ENCODE measurements around the gene IQCK. TPM values are rescaled to one million over a fixed set of nuclear protein-coding genes. Genes with fewer than 3 reads are reported as not detected.

IQCK gene
- total RNA-seq, 4 donors from 2014 or later: 9.0 to 16.3 (median 14.5) TPM

DNA sequence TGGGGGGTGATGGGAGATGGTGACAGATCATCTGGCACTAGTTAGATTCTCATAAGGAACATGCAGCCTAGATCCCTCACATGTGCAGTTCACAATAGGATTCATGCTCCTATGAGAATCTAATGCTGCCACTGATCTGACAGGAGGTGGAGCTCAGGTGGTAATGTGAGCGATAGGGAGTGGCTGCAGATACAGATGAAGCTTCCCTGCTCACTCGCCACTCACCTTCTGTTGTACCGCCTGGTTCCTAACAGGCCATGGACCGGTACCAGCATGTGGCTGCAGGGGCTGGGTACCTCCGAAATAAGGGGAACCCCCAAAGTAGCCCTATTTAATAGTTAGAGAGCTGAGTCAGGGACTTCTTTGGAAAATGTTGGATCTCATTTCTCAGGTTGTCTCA, 106.1 kb downstream of the IQCK start:
- Histone ChIP-seq H3K4me1 (no peaks in the 10 kb centered on the region), H3K27me3 (no peaks in the 10 kb centered on the region), H3K4me3 (no peak overlapping the region), H3K36me3 (peaks cover 0 to 11% of the 10 kb centered on the region in 2 donors), H3K9me3 (no peaks in the 10 kb centered on the region), H3K27ac (no peak overlapping the region)
- ATAC-seq: no peak
- 94 to 98% methylated on average over 5 of the region's 5 CpGs for WGBS, 2 donors (ENCODE audit: low coverage in 1 of 2)
- TF ChIP-seq POLR2A (IDR thresholded peaks at IDR 0.05) (no peak), EP300 (IDR thresholded peaks at IDR 0.05) (no peak), CTCF (IDR thresholded peaks at IDR 0.05) (no peak), POLR2AphosphoS5 (IDR thresholded peaks at IDR 0.05) (no peak)

- no peaks in the 10 kb centered on the region for H3K9me3 ChIP-seq
- H3K36me3 ChIP-seq: peaks cover 0 to 14% of the 10 kb centered on the region in 2 donors
- no peak overlapping the region for H3K27ac ChIP-seq
- no peak overlapping the region for H3K4me3 ChIP-seq
- TF ChIP-seq CTCF (IDR thresholded peaks at IDR 0.05): no peak
- TF ChIP-seq POLR2AphosphoS5 (IDR thresholded peaks at IDR 0.05): no peak
- no peak for TF ChIP-seq POLR2A (IDR thresholded peaks at IDR 0.05)
- no peaks in the 10 kb centered on the region for H3K27me3 ChIP-seq
- 82 to 100% methylated on average over 3 of the region's 9 CpGs for WGBS, 2 donors (ENCODE audit: low coverage in 1 of 2)
- no peaks in the 10 kb centered on the region for H3K4me1 ChIP-seq
- ATAC-seq: no peak
Measured at GRCh38 chr16:19829844-19830692, 112.0 kb downstream of the IQCK start.

DNA sequence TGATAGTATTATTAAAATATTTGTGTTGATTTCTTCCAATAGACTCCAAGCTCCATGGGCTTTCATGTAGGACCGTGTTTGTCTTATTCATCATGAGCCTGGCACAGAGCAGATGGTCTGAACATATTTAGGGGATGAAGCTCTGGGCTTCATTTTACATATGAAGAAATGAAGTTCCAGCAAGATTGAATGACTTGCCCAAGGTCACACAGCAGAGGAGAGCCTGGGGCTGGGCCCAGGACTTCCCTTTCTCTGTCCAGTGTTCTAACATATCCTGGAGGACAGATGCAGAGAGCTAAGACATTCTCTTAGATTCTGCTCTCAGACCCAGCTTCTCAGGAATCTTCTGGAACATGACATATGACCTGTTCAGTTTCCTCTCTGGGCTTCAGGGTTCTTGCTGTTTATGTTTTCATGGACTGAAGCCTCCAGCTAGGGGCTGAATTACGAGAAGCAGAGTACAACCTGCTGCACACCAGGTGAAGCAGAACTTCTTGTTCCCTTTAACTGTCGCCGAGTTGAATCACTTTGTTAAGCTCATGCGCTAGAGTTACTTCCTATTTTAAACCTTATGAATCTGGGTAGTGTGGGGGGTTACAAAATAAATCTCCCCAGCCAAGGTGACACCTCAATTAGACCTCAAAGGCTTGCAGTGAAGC, 113.0 kb downstream of the IQCK start:
- no peaks in the 10 kb centered on the region for H3K9me3 ChIP-seq
- 71 to 77% methylated on average over 4 to 5 of the region's 5 CpGs for WGBS, 2 donors (ENCODE audit: low coverage in 1 of 2)
- no peaks in the 10 kb centered on the region for H3K27me3 ChIP-seq
- no peak overlapping the region for H3K4me3 ChIP-seq
- no peak for ATAC-seq
- H3K27ac ChIP-seq: no peak overlapping the region
- H3K4me1 ChIP-seq: no peaks in the 10 kb centered on the region
- peaks cover 0 to 14% of the 10 kb centered on the region in 2 donors for H3K36me3 ChIP-seq
- TF ChIP-seq POLR2A (IDR thresholded peaks at IDR 0.05) (no peak), EP300 (IDR thresholded peaks at IDR 0.05) (no peak), POLR2AphosphoS5 (IDR thresholded peaks at IDR 0.05) (no peak), CTCF (IDR thresholded peaks at IDR 0.05) (no peak)

- H3K9me3 ChIP-seq: no peaks in the 10 kb centered on the region
- H3K4me1 ChIP-seq: no peaks in the 10 kb centered on the region
- WGBS, 2 donors (ENCODE audit: low coverage in 1 of 2): 63 to 70% methylated on average over 6 of the region's 6 CpGs
- no peak for TF ChIP-seq CTCF (IDR thresholded peaks at IDR 0.05)
- no peak for TF ChIP-seq POLR2AphosphoS5 (IDR thresholded peaks at IDR 0.05)
- no peak for TF ChIP-seq POLR2A (IDR thresholded peaks at IDR 0.05)
- TF ChIP-seq EP300 (IDR thresholded peaks at IDR 0.05): no peak
- ATAC-seq: no peak
- H3K27me3 ChIP-seq: no peaks in the 10 kb centered on the region
- H3K36me3 ChIP-seq: peaks cover 0 to 14% of the 10 kb centered on the region in 2 donors
- no peak overlapping the region for H3K4me3 ChIP-seq
- no peak overlapping the region for H3K27ac ChIP-seq
Measured at GRCh38 chr16:19831678-19832077, 113.6 kb downstream of the IQCK start.
